SK-N-SH treated with all-trans-retinoic acid at 6 μM for 48 hours (cell line): ENCODE measurements around the gene FAM110A.
A peak's percentile ranks its signal among the peaks of the same experiment; 100 is the strongest.

ENCODE experiments used
- ATAC-seq: fragments of 200-7000 bp; cut with Tn5 transposase; 3 replicates; pipeline ENCODE4 v1.9.1; 2020; ENCODE audit warnings: mild to moderate bottlenecking, moderate library complexity
- ARNTL ChIP-seq: fragments of 450-650 bp; formaldehyde crosslinking; IDR thresholded peaks from 2 replicates; pipeline ENCODE4 v1.5.0; 2020; ENCODE audit warnings: low read depth, mild to moderate bottlenecking, moderate library complexity, borderline replicate concordance
- CREB5 ChIP-seq: fragments of 250-450 bp; sonication (Bioruptor Pico); IDR thresholded peaks from 2 replicates; pipeline ENCODE4 v1.5.1; 2020; ENCODE audit warnings: low read depth, mild to moderate bottlenecking, moderate library complexity
- CSDC2 ChIP-seq: fragments of 250-450 bp; sonication (Bioruptor Pico); IDR thresholded peaks from 2 replicates; pipeline ENCODE4 v1.5.0; 2020; ENCODE audit warnings: mild to moderate bottlenecking, moderate library complexity
- GLIS3 ChIP-seq: fragments of 250-450 bp; sonication (Bioruptor Pico); IDR thresholded peaks from 2 replicates; pipeline ENCODE4 v1.5.0; 2020; ENCODE audit warnings: mild to moderate bottlenecking, moderate library complexity
- ISL1 ChIP-seq: fragments of 250-450 bp; sonication (Bioruptor Pico); IDR thresholded peaks from 2 replicates; pipeline ENCODE4 v2.1.2; 2022; ENCODE audit warnings: mild to moderate bottlenecking, moderate library complexity
- OSR1 ChIP-seq: fragments of 250-450 bp; sonication (Bioruptor Pico); IDR thresholded peaks from 2 replicates; pipeline ENCODE4 v1.8.0; 2022; ENCODE audit warnings: moderate library complexity, mild to moderate bottlenecking, inconsistent platforms
- PATZ1 ChIP-seq: fragments of 250-450 bp; sonication (Bioruptor Pico); IDR thresholded peaks from 2 replicates; pipeline ENCODE4 v1.8.0; 2020; ENCODE audit warnings: mild to moderate bottlenecking, moderate library complexity, borderline replicate concordance
- PPARA ChIP-seq: fragments of 250-450 bp; sonication (Bioruptor Pico); IDR thresholded peaks from 2 replicates; pipeline ENCODE4 v1.5.0; 2020; ENCODE audit warnings: mild to moderate bottlenecking, borderline replicate concordance
- RARB ChIP-seq: fragments of 250-450 bp; sonication (Bioruptor Pico); IDR thresholded peaks from 2 replicates; pipeline ENCODE4 v1.8.0; 2021; ENCODE audit warnings: mild to moderate bottlenecking, moderate library complexity
- SNAI2 ChIP-seq: fragments of 250-450 bp; sonication (Bioruptor Pico); IDR thresholded peaks from 2 replicates; pipeline ENCODE4 v1.5.0; 2020; ENCODE audit warnings: mild to moderate bottlenecking, moderate library complexity
- TCF4 ChIP-seq: fragments of 250-450 bp; sonication (Bioruptor Pico); IDR thresholded peaks from 2 replicates; pipeline ENCODE4 v1.8.0; 2021; ENCODE audit warnings: mild to moderate bottlenecking, moderate library complexity, borderline replicate concordance
- TOX ChIP-seq: fragments of 250-450 bp; sonication (Bioruptor Pico); IDR thresholded peaks from 2 replicates; pipeline ENCODE4 v1.8.0; 2021; ENCODE audit warnings: mild to moderate bottlenecking, moderate library complexity, borderline replicate concordance
- TSHZ2 ChIP-seq: fragments of 250-450 bp; sonication (Bioruptor Pico); IDR thresholded peaks from 2 replicates; pipeline ENCODE4 v1.5.0; 2020; ENCODE audit warnings: mild to moderate bottlenecking, moderate library complexity
- ZC3H10 ChIP-seq: fragments of 250-450 bp; sonication (Bioruptor Pico); IDR thresholded peaks from 2 replicates; pipeline ENCODE4 v1.5.1; 2021; ENCODE audit warnings: mild to moderate bottlenecking, moderate library complexity
- ZFP3 ChIP-seq: fragments of 250-450 bp; sonication (Bioruptor Pico); IDR thresholded peaks from 2 replicates; pipeline ENCODE4 v1.5.0; 2020; ENCODE audit warnings: mild to moderate bottlenecking, moderate library complexity
- ZFP30 ChIP-seq: fragments of 450-650 bp; formaldehyde crosslinking; IDR thresholded peaks from 2 replicates; pipeline ENCODE4 v1.5.0; 2022; ENCODE audit warnings: mild to moderate bottlenecking, moderate library complexity
- ZNF565 ChIP-seq: fragments of 450-650 bp; formaldehyde crosslinking; conservative IDR thresholded peaks from 2 replicates; pipeline ENCODE4 v1.5.0; 2020; ENCODE audit warnings: low read depth, mild to moderate bottlenecking, moderate library complexity
- ZNF70 ChIP-seq: fragments of 450-650 bp; formaldehyde crosslinking; IDR thresholded peaks from 2 replicates; pipeline ENCODE4 v1.5.0; 2020; ENCODE audit warnings: mild to moderate bottlenecking, moderate library complexity
- ZNF8 ChIP-seq: fragments of 450-650 bp; formaldehyde crosslinking; IDR thresholded peaks from 2 replicates; pipeline ENCODE4 v1.5.0; 2020; ENCODE audit warnings: mild to moderate bottlenecking, moderate library complexity

The FAM110A gene

GRCh38 chr20:843912-844311, 10.4 kb downstream of the FAM110A start:
- peak; percentile 4; the same call in 1 of the 3 replicates for ATAC-seq
- TF ChIP-seq RARB (CRISPR knock-in tag) (no peak), SNAI2 (no peak), ZC3H10 (CRISPR knock-in tag) (no peak), ARNTL (CRISPR knock-in tag) (no peak)
- TF ChIP-seq, all 23 proteins: peak for 0

GRCh38 chr20:844473-845225, 11.1 kb downstream of the FAM110A start:
- ATAC-seq: peak; percentile 100
- TF ChIP-seq GLIS3 (CRISPR knock-in tag) (no peak), TSHZ2 (no peak), ARNTL (CRISPR knock-in tag) (no peak), PPARA (CRISPR knock-in tag) (no peak), ISL1 (no peak), ZC3H10 (CRISPR knock-in tag) (no peak), TCF4 (CRISPR knock-in tag) (no peak), ZFP3 (no peak), ZNF565 (CRISPR knock-in tag) (no peak), PATZ1 (CRISPR knock-in tag) (no peak), ZNF70 (no peak)
- TF ChIP-seq, all 23 proteins: peak for 0

GRCh38 chr20:845226-845868, 11.8 kb downstream of the FAM110A start:
- TF ChIP-seq TSHZ2 (no peak), ZFP30 (CRISPR knock-in tag) (no peak), OSR1 (CRISPR knock-in tag) (no peak), TOX (CRISPR knock-in tag) (no peak), ZC3H10 (CRISPR knock-in tag) (no peak), SNAI2 (no peak), CSDC2 (no peak)
- no peak for ATAC-seq

- ATAC-seq: no peak
- TF ChIP-seq SNAI2 (no peak), ZNF8 (CRISPR knock-in tag) (no peak), TCF4 (CRISPR knock-in tag) (no peak), CREB5 (CRISPR knock-in tag) (no peak)
These were observed 12.7 kb downstream of the FAM110A start for GRCh38 chr20:845941-846893.
